ENCODE results near the gene C1QTNF9. TPM values are rescaled to one million over a fixed set of nuclear protein-coding genes. Genes with fewer than 3 reads are reported as not detected.

Gene C1QTNF9
- total and polyA plus RNA-seq, 2 of the 8 experiments (the other 6 are each of a cell fraction or from before 2014, with no cell fraction given): not detected

- Histone ChIP-seq H3K27me3 (replicated peaks in 1 of 4; ENCODE audit: control insufficient read depth in 3 of 4, extremely low read depth in 1 of 4, insufficient read depth in 3 of 4, low read length in 3 of 4) (no peaks in the 10 kb centered on the region), H3K4me3 (ENCODE audit: extremely low read depth in 1 of 4, insufficient read depth in 2 of 4, low read depth in 3 of 4, low read length in 4 of 4) (no peak overlapping the region), H3K56ac (replicated peaks; ENCODE audit: insufficient read length, low read depth, low read length) (no peak overlapping the region), H3K79me2 (ENCODE audit: control insufficient read depth in 1 of 2, insufficient read depth in 2 of 2, low read length in 2 of 2) (no peaks in the 10 kb centered on the region), H3K79me1 (ENCODE audit: low read depth, low read length) (no peaks in the 10 kb centered on the region), H2BK15ac (ENCODE audit: low read length) (no peak overlapping the region), H2BK20ac (ENCODE audit: low read length) (no peak overlapping the region), H3K23ac (ENCODE audit: insufficient read length) (no peak overlapping the region), H4K20me1 (replicated peaks in 1 of 2; ENCODE audit: control insufficient read depth in 1 of 2, insufficient read depth in 2 of 2, low read length in 2 of 2) (peaks cover 0 to 2% of the 10 kb centered on the region in 2 experiments), H2AFZ (ENCODE audit: low read length) (no peak overlapping the region), H3K23me2 (ENCODE audit: low read depth, low read length) (no peaks in the 10 kb centered on the region), H3K4ac (replicated peaks; ENCODE audit: insufficient read length, low read depth, low read length) (no peak overlapping the region), H3K9ac (replicated peaks in 1 of 4; ENCODE audit: extremely low read depth in 1 of 4, low read depth in 3 of 4, low read length in 3 of 4) (no peak overlapping the region), H3K14ac (ENCODE audit: insufficient read length) (no peak overlapping the region), H3K4me1 (replicated peaks in 1 of 4; ENCODE audit: control insufficient read depth in 3 of 4, insufficient read depth in 4 of 4, low read length in 3 of 4) (no peaks in the 10 kb centered on the region), H2BK5ac (ENCODE audit: low read depth, low read length) (no peak overlapping the region), H2BK12ac (ENCODE audit: low read depth, low read length) (no peak overlapping the region), H3K9me3 (ENCODE audit: insufficient read depth in 2 of 2, low read depth in 1 of 2, low read length in 1 of 2) (no peaks in the 10 kb centered on the region), H4K5ac (ENCODE audit: insufficient read length, low read depth, low read length) (no peak overlapping the region), H4K91ac (replicated peaks; ENCODE audit: insufficient read length, low read length) (no peak overlapping the region), H3K4me2 (ENCODE audit: insufficient read depth in 1 of 2, low read depth in 2 of 2, low read length in 2 of 2) (no peak overlapping the region), H2AK5ac (ENCODE audit: low read depth, low read length) (no peak overlapping the region), H3K36me3 (ENCODE audit: control insufficient read depth in 2 of 4, insufficient read depth in 4 of 4, low read length in 3 of 4) (no peaks in the 10 kb centered on the region), H3K27ac (ENCODE audit: low read depth, low read length) (no peak overlapping the region), H4K8ac (ENCODE audit: extremely low read depth, insufficient read depth, low read length) (no peak overlapping the region), H2BK120ac (replicated peaks; ENCODE audit: low read depth, low read length) (no peak overlapping the region), H3K18ac (ENCODE audit: extremely low read depth, low read length) (no peak overlapping the region)
- CTCF ChIA-PET (ENCODE audit: partially characterized antibody): interaction anchor here (1.0 to 1.2 kb wide), 2 partner anchors 9 to 46 kb away, joined by 3 to 4 read pairs; no protein-coding TSS in a partner anchor
- POLR2A ChIA-PET (ENCODE audit: partially characterized antibody): no interaction called here
- TF ChIP-seq JUND (IDR thresholded peaks at IDR 0.05; ENCODE audit: low read length) (no peak), HDAC6 (IDR thresholded peaks at IDR 0.05; ENCODE audit: low read depth, low read length) (no peak)
- FAIRE-seq (no peak), DNase-seq (ENCODE audit: low read depth in 1 of 2, low spot score in 2 of 2) (no peak)
- WGBS, 2 experiments (ENCODE audit: extremely low coverage in 1 of 2, insufficient coverage in 1 of 2, insufficient read length in 1 of 2, insufficient replicate concordance in 2 of 2, low coverage in 1 of 2, low lambda C conversion rate in 2 of 2, missing lambda C conversion rate in 1 of 2): 88% methylated on average over 6 of the region's 6 CpGs; no CpG with 5 or more reads in 1 of the 2 experiments
These were observed 34.8 kb upstream of the C1QTNF9 start for GRCh38 chr13:24274452-24275021.
